IMR-90 (cell line): Measurements from ENCODE around the gene TEX11. TPM values are rescaled to one million over a fixed set of nuclear protein-coding genes. Genes with fewer than 3 reads are reported as not detected.

Source experiments
- ATAC-seq: fragments of 200-7000 bp; cut with Tn5 transposase; 2 replicates; pipeline ENCODE4 v1.9.1; 2020; ENCODE audit warnings: low read depth, mild to moderate bottlenecking, moderate library complexity
- BruUV-seq: library from RNA; stranded (reverse); fragments of 400-500 nt; replicated peaks from 2 replicates; lab custom pipeline; 2021; lab: Mats Ljungman, UMichigan
- CTCF ChIA-PET: fragments of 300-600 bp; formaldehyde crosslinking; extraction: SDS; loops from one replicate; lab custom pipeline; 2021; ENCODE audit warnings: antibody characterized with exemption; lab: Yijun Ruan, JAX
- POLR2A ChIA-PET: fragments of 300-600 bp; sonication (Branson Sonifier 250); formaldehyde crosslinking; loops from one replicate; lab custom pipeline; 2022; ENCODE audit warnings: antibody characterized with exemption; ENCODE audit not compliant: unreplicated experiment; lab: Charles Lee
- DNase-seq: peaks from one replicate; pipeline ENCODE4 v3.0.0; 2013
- H2AFZ ChIP-seq: replicated peaks from 2 replicates; pipeline ENCODE3; 2013; ENCODE audit warnings: low read length, mild to moderate bottlenecking; ENCODE audit not compliant: poor library complexity
- H2AK5ac ChIP-seq: 2 replicates; pipeline ENCODE4 v1.6.1; 2013; ENCODE audit warnings: low read depth, low read length, inconsistent platforms
- H2AK9ac ChIP-seq: replicated peaks from 2 replicates; pipeline ENCODE3; 2013; ENCODE audit warnings: mild to moderate bottlenecking, low read depth, low read length, moderate library complexity; ENCODE audit not compliant: poor library complexity
- H2BK120ac ChIP-seq: 2 replicates; pipeline ENCODE4 v1.6.1; 2013; ENCODE audit warnings: low read depth, low read length, inconsistent platforms
- H2BK15ac ChIP-seq: 3 replicates; pipeline ENCODE4 v1.6.1; 2013; ENCODE audit warnings: low read depth, low read length, inconsistent platforms
- H2BK20ac ChIP-seq: 2 replicates; pipeline ENCODE4 v1.6.1; 2013; ENCODE audit warnings: low read depth, mild to moderate bottlenecking, inconsistent platforms, low read length, moderate library complexity
- H2BK5ac ChIP-seq: 2 replicates; pipeline ENCODE4 v1.6.1; 2013; ENCODE audit warnings: mild to moderate bottlenecking, low read depth, low read length, inconsistent platforms; ENCODE audit not compliant: poor library complexity, severe bottlenecking
- H3K14ac ChIP-seq: replicated peaks from 2 replicates; pipeline ENCODE4 v1.6.1; 2013; ENCODE audit warnings: low read depth, low read length, inconsistent platforms
- H3K18ac ChIP-seq: 2 replicates; pipeline ENCODE4 v1.6.1; 2013; ENCODE audit warnings: low read depth, low read length, control low read depth
- H3K23ac ChIP-seq: 2 replicates; pipeline ENCODE4 v1.6.1; 2013; ENCODE audit warnings: low read depth, low read length, inconsistent platforms
- H3K27ac ChIP-seq: 2 replicates; pipeline ENCODE4 v1.5.1; 2013; ENCODE audit warnings: mild to moderate bottlenecking, control low read depth, low read length; ENCODE audit not compliant: insufficient read depth
- H3K27me3 ChIP-seq: 2 replicates; pipeline ENCODE4 v1.6.1; 2013; ENCODE audit warnings: low read length; ENCODE audit not compliant: control insufficient read depth, insufficient read depth
- H3K36me3 ChIP-seq: 2 replicates; pipeline ENCODE4 v1.6.1; 2013; ENCODE audit warnings: low read length, mixed read lengths; ENCODE audit not compliant: control insufficient read depth, insufficient read depth
- H3K4ac ChIP-seq: 2 replicates; pipeline ENCODE4 v1.6.1; 2013; ENCODE audit warnings: low read depth, low read length, inconsistent platforms
- H3K4me1 ChIP-seq: 2 replicates; pipeline ENCODE4 v1.6.1; 2013; ENCODE audit warnings: low read length, mixed read lengths; ENCODE audit not compliant: control insufficient read depth, insufficient read depth
- H3K4me2 ChIP-seq: 2 replicates; pipeline ENCODE4 v1.6.1; 2013; ENCODE audit warnings: low read depth, mild to moderate bottlenecking, control low read depth, low read length, moderate library complexity
- H3K4me3 ChIP-seq: 2 replicates; pipeline ENCODE4 v1.5.1; 2013; ENCODE audit warnings: low read depth, mild to moderate bottlenecking, control low read depth, low read length, moderate library complexity; ENCODE audit not compliant: insufficient read depth
- H3K56ac ChIP-seq: 2 replicates; pipeline ENCODE4 v1.6.1; 2013; ENCODE audit warnings: low read length, inconsistent platforms; ENCODE audit not compliant: insufficient read depth; ENCODE audit errors: extremely low read depth
- H3K79me1 ChIP-seq, 2 experiments: 2 replicates each; pipeline ENCODE4 v1.6.1; 2013; ENCODE audit warnings: low read length in 2 of 2, inconsistent platforms in 1 of 2, low read depth in 1 of 2
- H3K9ac ChIP-seq: 2 replicates; pipeline ENCODE4 v1.6.1; 2013; ENCODE audit warnings: low read depth, low read length, control low read depth
- H3K9me1 ChIP-seq: 2 replicates; pipeline ENCODE4 v1.6.1; 2013; ENCODE audit warnings: low read length, inconsistent platforms; ENCODE audit not compliant: insufficient read depth
- H3K9me3 ChIP-seq: 2 replicates; pipeline ENCODE4 v1.6.1; 2013; ENCODE audit warnings: low read length; ENCODE audit not compliant: control insufficient read depth, insufficient read depth
- H4K20me1 ChIP-seq: 2 replicates; pipeline ENCODE4 v1.6.1; 2013; ENCODE audit warnings: low read length, inconsistent platforms; ENCODE audit not compliant: insufficient read depth
- H4K5ac ChIP-seq: 2 replicates; pipeline ENCODE4 v1.6.1; 2013; ENCODE audit warnings: mild to moderate bottlenecking, low read depth, low read length, control low read depth
- H4K8ac ChIP-seq, 2 experiments: 2 replicates each; pipeline ENCODE4 v1.6.1; 2013; ENCODE audit warnings: low read depth in 2 of 2, low read length in 2 of 2, control low read depth in 1 of 2, inconsistent platforms in 1 of 2
- H4K91ac ChIP-seq: 2 replicates; pipeline ENCODE4 v1.6.1; 2013; ENCODE audit warnings: low read depth, low read length, inconsistent platforms; ENCODE audit not compliant: insufficient read depth
- CHD1 ChIP-seq: IDR thresholded peaks from 2 replicates; pipeline ENCODE4 v1.6.1; 2012; ENCODE audit warnings: low read depth, low read length, improper control_type of control experiment
- ELK1 ChIP-seq: fragments of 150-350 bp; IDR thresholded peaks from 2 replicates; pipeline ENCODE4 v1.6.1; 2016; ENCODE audit warnings: low read depth, mild to moderate bottlenecking, low read length, moderate library complexity, borderline replicate concordance
- FOS ChIP-seq: fragments of 150-350 bp; IDR thresholded peaks from 2 replicates; pipeline ENCODE4 v1.6.1; 2016; ENCODE audit warnings: low read depth, low read length
- MXI1 ChIP-seq: IDR thresholded peaks from 2 replicates; pipeline ENCODE4 v1.6.1; 2012; ENCODE audit warnings: low read depth, mild to moderate bottlenecking, low read length, moderate library complexity, borderline replicate concordance
- POLR2A ChIP-seq: IDR thresholded peaks from 2 replicates; pipeline ENCODE4 v1.6.1; 2012; ENCODE audit warnings: mild to moderate bottlenecking, low read depth, low read length
- RAD21 ChIP-seq: IDR thresholded peaks from 2 replicates; pipeline ENCODE4 v1.6.1; 2012; ENCODE audit warnings: low read length, improper control_type of control experiment
- RFX5 ChIP-seq: IDR thresholded peaks from 2 replicates; pipeline ENCODE4 v1.8.0; 2012; ENCODE audit warnings: low read depth, mild to moderate bottlenecking, low read length, moderate library complexity
- SMC3 ChIP-seq: fragments of 150-350 bp; IDR thresholded peaks from 2 replicates; pipeline ENCODE4 v1.6.1; 2016; ENCODE audit warnings: low read depth, mild to moderate bottlenecking, antibody characterized with exemption, low read length, moderate library complexity
- WGBS, 2 experiments: methylation state at CpG; one replicate each; pipeline versions ENCODE4 v1.1.5 to v1.1.7; 2013; ENCODE audit warnings: missing lambda C conversion rate in 2 of 2; ENCODE audit not compliant: insufficient read length in 1 of 2; ENCODE audit errors: extremely low coverage in 2 of 2; 5-methylcytosine and 5-hydroxymethylcytosine counted together
- dilution Hi-C: fragments of 300-500 bp; cut with HindIII; formaldehyde crosslinking; loops from one replicate; pipeline ENCODE4 v1.14.3; 2018; ENCODE audit warnings: low sequenced_read_pairs; ENCODE audit not compliant: unreplicated experiment
- in situ Hi-C: fragments of 300-500 bp; cut with MboI; formaldehyde crosslinking; loops from 3 replicates; pipeline ENCODE4 v1.14.3; 2019; ENCODE audit warnings: low sequenced_read_pairs, inconsistent platforms, mixed read lengths
- intact Hi-C: fragments of 100-400 bp; cut with micrococcal nuclease; formaldehyde crosslinking; loops from 2 replicates; pipeline ENCODE4 v1.10.0; 2022
- polyA plus RNA-seq, 3 experiments: library from polyadenylated mRNA; depleted of rRNA; stranded (reverse); fragments of >200 nt; gene quantifications; 2 replicates each; pipeline ENCODE4 v1.2.3, GENCODE V29; 2012; ENCODE audit warnings: low replicate concordance in 1 of 3
- total RNA-seq: library from RNA; depleted of rRNA; stranded (reverse); fragments of >200 nt; gene quantifications from 2 replicates; pipeline ENCODE4 v1.2.3, GENCODE V29; 2012
- TF ChIP-seq, protein P1 (sequence below): conservative IDR thresholded peaks from 2 replicates; pipeline ENCODE4 v1.5.1; 2012; ENCODE audit warnings: mild to moderate bottlenecking, low read depth, low read length, improper control_type of control experiment

TEX11 gene
- total and polyA plus RNA-seq, 2 of the 4 experiments (the other 2 are of a cell fraction) = not detected

DNA sequence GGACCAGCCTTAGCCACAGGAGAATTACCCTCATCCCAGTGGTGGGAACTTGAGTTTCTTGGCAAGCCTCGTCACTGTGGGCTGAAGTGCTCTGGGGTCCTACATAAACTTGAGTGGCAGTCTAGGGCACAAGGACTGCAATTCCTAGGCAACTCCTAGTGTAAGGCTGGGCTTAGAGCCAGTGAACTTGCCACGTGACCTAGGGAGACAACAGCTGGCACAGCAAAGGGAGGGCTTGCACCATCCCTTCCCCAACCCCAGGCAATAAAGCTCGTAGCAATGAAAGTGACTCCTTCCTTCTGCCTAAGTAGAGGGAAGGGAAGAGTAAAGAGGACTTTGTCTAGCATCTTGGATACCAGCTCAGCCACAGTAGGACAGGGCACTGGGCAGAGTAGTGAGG lies 81.8 kb downstream of the TEX11 start:
- no peak overlapping the region for H3K18ac ChIP-seq
- H3K9ac ChIP-seq = no peak overlapping the region
- no peak overlapping the region for H4K8ac ChIP-seq
- H3K9me1 ChIP-seq = no peaks in the 10 kb centered on the region
- H3K23ac ChIP-seq = no peak overlapping the region
- H2AFZ ChIP-seq = no peak overlapping the region
- no TSS peak for BruUV-seq
- H3K27ac ChIP-seq = no peak overlapping the region
- no peak overlapping the region for H2BK120ac ChIP-seq
- no peak overlapping the region for H3K4me3 ChIP-seq
- H2AK5ac ChIP-seq = no peak overlapping the region
- no peaks in the 10 kb centered on the region for H3K9me3 ChIP-seq
- no peak overlapping the region for H3K4ac ChIP-seq
- H4K20me1 ChIP-seq = no peaks in the 10 kb centered on the region
- no peaks in the 10 kb centered on the region for H3K36me3 ChIP-seq
- in situ Hi-C loops (no loop called here), dilution Hi-C loops (no loop called here), intact Hi-C loops (no loop called here)
- WGBS, 2 experiments = no CpG with 5 or more reads among the region's 3 CpGs
- ChIA-PET POLR2A (no interaction called here), CTCF (no interaction called here)
- TF ChIP-seq ELK1 (no peak), FOS (no peak), SMC3 (no peak), MXI1 (no peak), POLR2A (no peak), RAD21 (no peak), CHD1 (no peak), RFX5 (no peak)
- TF ChIP-seq, protein P1, sequence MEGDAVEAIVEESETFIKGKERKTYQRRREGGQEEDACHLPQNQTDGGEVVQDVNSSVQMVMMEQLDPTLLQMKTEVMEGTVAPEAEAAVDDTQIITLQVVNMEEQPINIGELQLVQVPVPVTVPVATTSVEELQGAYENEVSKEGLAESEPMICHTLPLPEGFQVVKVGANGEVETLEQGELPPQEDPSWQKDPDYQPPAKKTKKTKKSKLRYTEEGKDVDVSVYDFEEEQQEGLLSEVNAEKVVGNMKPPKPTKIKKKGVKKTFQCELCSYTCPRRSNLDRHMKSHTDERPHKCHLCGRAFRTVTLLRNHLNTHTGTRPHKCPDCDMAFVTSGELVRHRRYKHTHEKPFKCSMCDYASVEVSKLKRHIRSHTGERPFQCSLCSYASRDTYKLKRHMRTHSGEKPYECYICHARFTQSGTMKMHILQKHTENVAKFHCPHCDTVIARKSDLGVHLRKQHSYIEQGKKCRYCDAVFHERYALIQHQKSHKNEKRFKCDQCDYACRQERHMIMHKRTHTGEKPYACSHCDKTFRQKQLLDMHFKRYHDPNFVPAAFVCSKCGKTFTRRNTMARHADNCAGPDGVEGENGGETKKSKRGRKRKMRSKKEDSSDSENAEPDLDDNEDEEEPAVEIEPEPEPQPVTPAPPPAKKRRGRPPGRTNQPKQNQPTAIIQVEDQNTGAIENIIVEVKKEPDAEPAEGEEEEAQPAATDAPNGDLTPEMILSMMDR = no peak
- H2AK9ac ChIP-seq = no peak overlapping the region
- ATAC-seq (no peak), DNase-seq (no peak)
- no peak overlapping the region for H4K91ac ChIP-seq
- H3K27me3 ChIP-seq = no peaks in the 10 kb centered on the region
- no peak overlapping the region for H3K4me2 ChIP-seq
- H4K5ac ChIP-seq = no peak overlapping the region
- H2BK15ac ChIP-seq = no peak overlapping the region
- no peak overlapping the region for H3K56ac ChIP-seq
- no peaks in the 10 kb centered on the region for H3K4me1 ChIP-seq
- no peak overlapping the region for H2BK5ac ChIP-seq
- no peak overlapping the region for H3K14ac ChIP-seq
- no peaks in the 10 kb centered on the region for H3K79me1 ChIP-seq
- H2BK20ac ChIP-seq = no peak overlapping the region
